HepG2 (cell line): ENCODE measurements around the gene TSC22D1. TPM values are rescaled to one million over a fixed set of nuclear protein-coding genes. Genes with fewer than 3 reads are reported as not detected.

Source experiments
- ATAC-seq: fragments of 200-7000 bp; cut with Tn5 transposase; 3 replicates; pipeline ENCODE4 v1.9.1; 2020; ENCODE audit warnings: mild to moderate bottlenecking, moderate library complexity
- BruUV-seq: library from RNA; stranded (reverse); fragments of 400-500 nt; replicated peaks from 2 replicates; lab custom pipeline; 2021; lab: Mats Ljungman, UMichigan
- CTCF ChIA-PET: fragments of 300-600 bp; formaldehyde crosslinking; extraction: SDS; loops from one replicate; lab custom pipeline; 2021; ENCODE audit warnings: low total read pairs, inconsistent platforms, low intra/inter-chr PET ratio; lab: Yijun Ruan, JAX
- POLR2A ChIA-PET: fragments of 350-600 bp; sonication (Branson Sonifier 250); formaldehyde crosslinking; loops from one replicate; lab custom pipeline; 2020; ENCODE audit warnings: antibody characterized with exemption, inconsistent platforms; lab: Yijun Ruan, JAX
- DNase-seq: peaks from one replicate; pipeline ENCODE4 v3.0.0-alpha.2; 2015; ENCODE audit warnings: low spot score
- FAIRE-seq: peaks from 3 replicates; lab custom pipeline; 2011; peaks lifted over from hg19 to GRCh38; lab: Jason Lieb, UNC
- H2AFZ ChIP-seq: one replicate; pipeline ENCODE4 v1.6.1; 2011; ENCODE audit warnings: low read length, inconsistent platforms
- H3K27ac ChIP-seq: fragments of 300-600 bp; 3 replicates; pipeline ENCODE4 v1.8.0; 2011; ENCODE audit warnings: mixed run types, mild to moderate bottlenecking, mixed read lengths, low read length, inconsistent platforms; ENCODE audit not compliant: insufficient read depth; ENCODE audit errors: extremely low read length
- H3K27me3 ChIP-seq, 2 experiments: fragments of 200-600 bp in 1 of 2; 2 replicates in 1 of 2; 3 replicates in 1 of 2; pipeline versions ENCODE4 v1.6.0 to v1.8.0; 2011; ENCODE audit warnings: low read length in 2 of 2, mild to moderate bottlenecking in 2 of 2, moderate library complexity in 2 of 2, inconsistent platforms in 1 of 2; ENCODE audit not compliant: insufficient read depth in 2 of 2, control insufficient read depth in 1 of 2
- H3K36me3 ChIP-seq, 2 experiments: fragments of 200-600 bp in 1 of 2; replicated peaks in 1 of 2; 2 replicates in 1 of 2; 3 replicates in 1 of 2; pipeline versions ENCODE4 v1.5.1 to v1.8.0; 2011; ENCODE audit warnings: low read length in 2 of 2, inconsistent platforms in 1 of 2; ENCODE audit not compliant: insufficient read depth in 2 of 2, control insufficient read depth in 1 of 2
- H3K4me1 ChIP-seq: 2 replicates; pipeline ENCODE4 v1.5.1; 2012; ENCODE audit warnings: low read length, inconsistent platforms; ENCODE audit not compliant: insufficient read depth
- H3K4me2 ChIP-seq: 2 replicates; pipeline ENCODE4 v1.6.0; 2011; ENCODE audit warnings: low read depth, low read length, inconsistent platforms
- H3K4me3 ChIP-seq, 3 experiments: fragments of 200-600 bp in 1 of 3; sonication (generic), shearing (Covaris generic) in 1 of 3; replicated peaks in 1 of 3; 2 replicates each; pipeline ENCODE4 v1.5.1; 2011 to 2016; ENCODE audit warnings: low read length in 3 of 3, inconsistent platforms in 2 of 3, low read depth in 2 of 3, mild to moderate bottlenecking in 2 of 3, control low read depth in 1 of 3, mixed read lengths in 1 of 3; ENCODE audit not compliant: insufficient read depth in 1 of 3
- H3K79me2 ChIP-seq: one replicate; pipeline ENCODE4 v1.6.1; 2011; ENCODE audit warnings: low read length, inconsistent platforms; ENCODE audit not compliant: insufficient read depth
- H3K9ac ChIP-seq: 2 replicates; pipeline ENCODE4 v1.6.0; 2011; ENCODE audit warnings: mild to moderate bottlenecking, low read depth, low read length, inconsistent platforms; ENCODE audit not compliant: insufficient read depth
- H3K9me3 ChIP-seq: 2 replicates; pipeline ENCODE4 v1.5.1; 2012; ENCODE audit warnings: mild to moderate bottlenecking, low read length
- H4K20me1 ChIP-seq: 2 replicates; pipeline ENCODE4 v1.6.0; 2011; ENCODE audit warnings: inconsistent platforms, mild to moderate bottlenecking, low read length, moderate library complexity; ENCODE audit not compliant: insufficient read depth
- BORCS8-MEF2B ChIP-seq: sonication (generic); formaldehyde crosslinking; IDR thresholded peaks from 2 replicates; pipeline ENCODE4 v1.8.0; 2022; ENCODE audit warnings: mild to moderate bottlenecking, missing genetic modification reagents
- FOXK2 ChIP-seq: fragments of 450-650 bp; IDR thresholded peaks from 2 replicates; pipeline ENCODE4 v1.6.1; 2016
- GABPA ChIP-seq, 2 experiments: IDR thresholded peaks; 2 replicates each; pipeline ENCODE4 v1.6.1; 2011 to 2016; ENCODE audit warnings: low read depth in 2 of 2, low read length in 1 of 2, missing biosample characterization in 1 of 2, missing genetic modification characterization in 1 of 2
- PCBP1 ChIP-seq: fragments of 200-400 bp; formaldehyde crosslinking; IDR thresholded peaks from 2 replicates; pipeline ENCODE4 v1.6.1; 2017; ENCODE audit warnings: mild to moderate bottlenecking, low read depth, low read length, borderline replicate concordance
- PPARG ChIP-seq: conservative IDR thresholded peaks from 2 replicates; pipeline ENCODE4 v1.6.1; 2016; ENCODE audit warnings: missing biosample characterization, missing genetic modification reagents
- SP5 ChIP-seq: IDR thresholded peaks from 2 replicates; pipeline ENCODE4 v1.6.1; 2016; ENCODE audit warnings: low read depth, borderline replicate concordance
- ZNF572 ChIP-seq: sonication (generic); formaldehyde crosslinking; IDR thresholded peaks from 2 replicates; pipeline ENCODE4 v1.5.1; 2020; ENCODE audit warnings: mild to moderate bottlenecking, missing genetic modification reagents
- ZNF670 ChIP-seq: sonication (generic); formaldehyde crosslinking; IDR thresholded peaks from 2 replicates; pipeline ENCODE4 v1.8.0; 2022; ENCODE audit warnings: mild to moderate bottlenecking, missing genetic modification reagents, borderline replicate concordance
- ZNF749 ChIP-seq: sonication (generic); formaldehyde crosslinking; IDR thresholded peaks from 2 replicates; pipeline ENCODE4 v1.8.0; 2022; ENCODE audit warnings: mild to moderate bottlenecking, missing genetic modification reagents, moderate library complexity, borderline replicate concordance
- WGBS: methylation state at CpG from one replicate; pipeline ENCODE4 v1.1.6; 2017; ENCODE audit warnings: low lambda C conversion rate; 5-methylcytosine and 5-hydroxymethylcytosine counted together
- in situ Hi-C: cut with HindIII; loops from 2 replicates; pipeline ENCODE4 v1.10.0; 2017; ENCODE audit warnings: low pct_unique_long_range_greater_than_20kb; ENCODE audit not compliant: extremely low pct_ligation_motif_present
- intact Hi-C: fragments of 100-400 bp; cut with micrococcal nuclease; formaldehyde crosslinking; loops from one replicate; pipeline ENCODE4 v1.10.0; 2022; ENCODE audit not compliant: unreplicated experiment
- polyA plus RNA-seq, 8 experiments: library from polyadenylated mRNA; depleted of rRNA in 3 of 8; stranded (reverse) in 7 of 8; unstranded in 1 of 8; fragments of >200 nt; fragmentation: Illumina TruSeq in 4 of 8; extraction: Trizol in 4 of 8; gene quantifications; 2 replicates each; pipeline versions ENCODE4 v1.2.1 to v1.2.3, GENCODE V29; 2011 to 2016; ENCODE audit warnings: low read depth in 4 of 8, missing spikeins in 1 of 8, mixed read lengths in 1 of 8; ENCODE audit not compliant: insufficient read depth in 1 of 8
- total RNA-seq, 5 experiments: library from RNA; depleted of rRNA; stranded (reverse); fragments of >200 nt; fragmentation: Illumina TruSeq; extraction: Trizol; gene quantifications; 2 replicates each; pipeline ENCODE4 v1.2.3, GENCODE V29; 2016; ENCODE audit warnings: low read depth in 1 of 5
- TF ChIP-seq, protein P1 (sequence below): sonication (generic); formaldehyde crosslinking; IDR thresholded peaks from 2 replicates; pipeline ENCODE4 v1.4.0; 2020; ENCODE audit warnings: missing genetic modification reagents; ENCODE audit errors: not compliant biosample characterization
- TF ChIP-seq, protein P2 (sequence below): sonication (generic); formaldehyde crosslinking; IDR thresholded peaks from 2 replicates; pipeline ENCODE4 v1.8.0; 2022; ENCODE audit warnings: missing genetic modification reagents, mild to moderate bottlenecking, borderline replicate concordance
- TF ChIP-seq, protein P3 (sequence below): sonication (generic); formaldehyde crosslinking; IDR thresholded peaks from 2 replicates; pipeline ENCODE4 v1.4.0; 2020; ENCODE audit warnings: low read depth, mild to moderate bottlenecking, missing genetic modification reagents
- TF ChIP-seq, protein P4 (sequence below): sonication (generic); formaldehyde crosslinking; IDR thresholded peaks from 2 replicates; pipeline ENCODE4 v1.5.1; 2020; ENCODE audit warnings: missing genetic modification reagents, mild to moderate bottlenecking, borderline replicate concordance
- TF ChIP-seq, protein P5 (sequence below): sonication (generic); formaldehyde crosslinking; conservative IDR thresholded peaks from 2 replicates; pipeline ENCODE4 v1.8.0; 2022; ENCODE audit warnings: low read depth, missing genetic modification reagents

TSC22D1 gene
- total and polyA plus RNA-seq, 2 of the 13 experiments (the other 11 are each of a cell fraction or from before 2014, with no cell fraction given) = 18.4 to 35.7 TPM

DNA sequence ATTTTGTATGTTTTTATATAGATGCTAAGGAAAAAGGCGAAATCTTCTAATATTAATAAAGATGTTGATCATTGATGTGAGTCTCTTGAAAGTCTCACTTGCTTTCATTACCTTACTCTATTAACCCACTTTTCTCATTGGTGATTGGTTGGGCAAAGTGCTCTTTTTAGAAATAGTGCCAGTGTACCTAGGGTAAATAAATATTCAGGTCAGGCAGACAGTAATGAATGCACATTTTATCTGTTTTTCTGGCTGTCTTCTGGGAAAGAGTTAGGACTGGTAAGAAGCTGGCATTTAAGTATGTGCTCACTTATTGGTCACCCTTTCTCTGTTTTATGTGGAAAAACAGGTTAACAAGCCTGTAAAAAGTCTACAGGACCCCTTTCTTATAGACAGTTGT lies 191.4 kb downstream of the TSC22D1 start (continued):
- TF ChIP-seq, protein P1, sequence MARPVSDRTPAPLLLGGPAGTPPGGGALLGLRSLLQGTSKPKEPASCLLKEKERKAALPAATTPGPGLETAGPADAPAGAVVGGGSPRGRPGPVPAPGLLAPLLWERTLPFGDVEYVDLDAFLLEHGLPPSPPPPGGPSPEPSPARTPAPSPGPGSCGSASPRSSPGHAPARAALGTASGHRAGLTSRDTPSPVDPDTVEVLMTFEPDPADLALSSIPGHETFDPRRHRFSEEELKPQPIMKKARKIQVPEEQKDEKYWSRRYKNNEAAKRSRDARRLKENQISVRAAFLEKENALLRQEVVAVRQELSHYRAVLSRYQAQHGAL (CRISPR knock-in tag) = no peak

DNA sequence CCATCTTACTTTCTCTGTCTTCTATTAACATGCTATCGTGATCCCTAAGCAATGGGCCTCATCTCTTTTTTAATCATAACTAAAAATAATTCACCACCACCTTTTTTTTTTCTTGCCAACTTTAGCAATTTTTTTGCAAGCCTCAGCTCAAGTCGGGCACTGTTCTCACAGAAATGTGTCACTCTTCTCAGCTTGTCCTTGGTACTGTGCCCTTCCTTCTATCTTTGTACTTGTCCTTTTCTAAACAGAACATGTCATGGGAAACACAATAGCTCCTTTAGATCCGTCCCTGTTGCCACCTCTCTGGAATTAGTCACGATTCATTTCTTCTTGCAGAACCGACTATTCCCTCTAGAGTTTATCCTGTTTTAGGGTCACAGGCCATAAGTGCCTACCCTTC lies 192.2 kb downstream of the TSC22D1 start:
- H3K36me3 ChIP-seq = no peaks in the 10 kb centered on the region
- ChIA-PET POLR2A (no interaction called here), CTCF (no interaction called here)
- in situ Hi-C loops = no loop called here
- TF ChIP-seq PCBP1 (no peak), ZNF670 (no peak), FOXK2 (no peak), SP5 (CRISPR knock-in tag) (no peak), PPARG (CRISPR knock-in tag) (no peak), ZNF572 (CRISPR knock-in tag) (no peak), ZNF749 (no peak), BORCS8-MEF2B (CRISPR knock-in tag) (no peak), GABPA (IDR thresholded peaks at IDR 0.05; ENCODE audit: low read depth, low read length) (no peak), GABPA (CRISPR knock-in tag; IDR thresholded peaks at IDR 0.05; ENCODE audit: low read depth) (no peak)
- TF ChIP-seq, protein P2, sequence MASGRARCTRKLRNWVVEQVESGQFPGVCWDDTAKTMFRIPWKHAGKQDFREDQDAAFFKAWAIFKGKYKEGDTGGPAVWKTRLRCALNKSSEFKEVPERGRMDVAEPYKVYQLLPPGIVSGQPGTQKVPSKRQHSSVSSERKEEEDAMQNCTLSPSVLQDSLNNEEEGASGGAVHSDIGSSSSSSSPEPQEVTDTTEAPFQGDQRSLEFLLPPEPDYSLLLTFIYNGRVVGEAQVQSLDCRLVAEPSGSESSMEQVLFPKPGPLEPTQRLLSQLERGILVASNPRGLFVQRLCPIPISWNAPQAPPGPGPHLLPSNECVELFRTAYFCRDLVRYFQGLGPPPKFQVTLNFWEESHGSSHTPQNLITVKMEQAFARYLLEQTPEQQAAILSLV (CRISPR knock-in tag) = no peak
- TF ChIP-seq, protein P3, sequence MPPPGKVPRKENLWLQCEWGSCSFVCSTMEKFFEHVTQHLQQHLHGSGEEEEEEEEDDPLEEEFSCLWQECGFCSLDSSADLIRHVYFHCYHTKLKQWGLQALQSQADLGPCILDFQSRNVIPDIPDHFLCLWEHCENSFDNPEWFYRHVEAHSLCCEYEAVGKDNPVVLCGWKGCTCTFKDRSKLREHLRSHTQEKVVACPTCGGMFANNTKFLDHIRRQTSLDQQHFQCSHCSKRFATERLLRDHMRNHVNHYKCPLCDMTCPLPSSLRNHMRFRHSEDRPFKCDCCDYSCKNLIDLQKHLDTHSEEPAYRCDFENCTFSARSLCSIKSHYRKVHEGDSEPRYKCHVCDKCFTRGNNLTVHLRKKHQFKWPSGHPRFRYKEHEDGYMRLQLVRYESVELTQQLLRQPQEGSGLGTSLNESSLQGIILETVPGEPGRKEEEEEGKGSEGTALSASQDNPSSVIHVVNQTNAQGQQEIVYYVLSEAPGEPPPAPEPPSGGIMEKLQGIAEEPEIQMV (CRISPR knock-in tag) = no peak
- TF ChIP-seq, protein P4, sequence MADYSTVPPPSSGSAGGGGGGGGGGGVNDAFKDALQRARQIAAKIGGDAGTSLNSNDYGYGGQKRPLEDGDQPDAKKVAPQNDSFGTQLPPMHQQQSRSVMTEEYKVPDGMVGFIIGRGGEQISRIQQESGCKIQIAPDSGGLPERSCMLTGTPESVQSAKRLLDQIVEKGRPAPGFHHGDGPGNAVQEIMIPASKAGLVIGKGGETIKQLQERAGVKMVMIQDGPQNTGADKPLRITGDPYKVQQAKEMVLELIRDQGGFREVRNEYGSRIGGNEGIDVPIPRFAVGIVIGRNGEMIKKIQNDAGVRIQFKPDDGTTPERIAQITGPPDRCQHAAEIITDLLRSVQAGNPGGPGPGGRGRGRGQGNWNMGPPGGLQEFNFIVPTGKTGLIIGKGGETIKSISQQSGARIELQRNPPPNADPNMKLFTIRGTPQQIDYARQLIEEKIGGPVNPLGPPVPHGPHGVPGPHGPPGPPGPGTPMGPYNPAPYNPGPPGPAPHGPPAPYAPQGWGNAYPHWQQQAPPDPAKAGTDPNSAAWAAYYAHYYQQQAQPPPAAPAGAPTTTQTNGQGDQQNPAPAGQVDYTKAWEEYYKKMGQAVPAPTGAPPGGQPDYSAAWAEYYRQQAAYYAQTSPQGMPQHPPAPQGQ (CRISPR knock-in tag) = no peak
- TF ChIP-seq, protein P5, sequence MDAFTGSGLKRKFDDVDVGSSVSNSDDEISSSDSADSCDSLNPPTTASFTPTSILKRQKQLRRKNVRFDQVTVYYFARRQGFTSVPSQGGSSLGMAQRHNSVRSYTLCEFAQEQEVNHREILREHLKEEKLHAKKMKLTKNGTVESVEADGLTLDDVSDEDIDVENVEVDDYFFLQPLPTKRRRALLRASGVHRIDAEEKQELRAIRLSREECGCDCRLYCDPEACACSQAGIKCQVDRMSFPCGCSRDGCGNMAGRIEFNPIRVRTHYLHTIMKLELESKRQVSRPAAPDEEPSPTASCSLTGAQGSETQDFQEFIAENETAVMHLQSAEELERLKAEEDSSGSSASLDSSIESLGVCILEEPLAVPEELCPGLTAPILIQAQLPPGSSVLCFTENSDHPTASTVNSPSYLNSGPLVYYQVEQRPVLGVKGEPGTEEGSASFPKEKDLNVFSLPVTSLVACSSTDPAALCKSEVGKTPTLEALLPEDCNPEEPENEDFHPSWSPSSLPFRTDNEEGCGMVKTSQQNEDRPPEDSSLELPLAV = no peak
- FAIRE-seq (no peak), DNase-seq (no peak), ATAC-seq (no peak)
- no peak overlapping the region for H2AFZ ChIP-seq
- H3K27ac ChIP-seq = no peak overlapping the region
- H3K79me2 ChIP-seq = no peaks in the 10 kb centered on the region
- H3K9me3 ChIP-seq = no peaks in the 10 kb centered on the region
- H3K4me1 ChIP-seq = peaks cover 17% of the 10 kb centered on the region
- no peak overlapping the region for H3K4me2 ChIP-seq
- intact Hi-C loops = no loop called here
- H3K27me3 ChIP-seq = no peaks in the 10 kb centered on the region
- no peaks in the 10 kb centered on the region for H4K20me1 ChIP-seq
- no TSS peak for BruUV-seq
- no peak overlapping the region for H3K4me3 ChIP-seq
- WGBS = 31% methylated on average over 5 of the region's 5 CpGs
- no peak overlapping the region for H3K9ac ChIP-seq
